ENCODE data around the gene RFXAP.

RFXAP gene

DNA sequence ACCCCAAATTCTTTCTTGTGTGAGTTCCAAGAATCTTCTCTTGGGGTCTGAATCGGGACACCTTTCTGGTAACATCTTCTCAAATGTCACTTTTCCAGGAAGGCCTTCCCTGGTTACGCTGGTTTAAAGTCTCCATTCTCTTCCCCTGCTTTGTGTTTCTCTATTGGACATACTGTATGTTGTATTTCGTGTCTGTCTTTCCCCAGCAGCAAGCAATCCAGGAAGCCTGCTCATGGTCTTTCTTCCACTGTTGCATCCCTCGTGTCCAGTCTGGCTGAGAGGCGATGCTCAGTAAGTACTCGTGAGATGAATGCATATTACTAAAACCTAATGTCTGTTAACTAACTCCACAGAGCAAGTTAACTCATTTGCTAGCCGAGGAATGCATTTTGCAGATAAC lies 43.7 kb downstream of the RFXAP start:
- H3K79me2 ChIP-seq = no peaks in the 10 kb centered on the region
- no peaks in the 10 kb centered on the region for H3K27me3 ChIP-seq (ENCODE audit: control insufficient read depth, insufficient read depth, low read length)
- TF ChIP-seq, protein P1, sequence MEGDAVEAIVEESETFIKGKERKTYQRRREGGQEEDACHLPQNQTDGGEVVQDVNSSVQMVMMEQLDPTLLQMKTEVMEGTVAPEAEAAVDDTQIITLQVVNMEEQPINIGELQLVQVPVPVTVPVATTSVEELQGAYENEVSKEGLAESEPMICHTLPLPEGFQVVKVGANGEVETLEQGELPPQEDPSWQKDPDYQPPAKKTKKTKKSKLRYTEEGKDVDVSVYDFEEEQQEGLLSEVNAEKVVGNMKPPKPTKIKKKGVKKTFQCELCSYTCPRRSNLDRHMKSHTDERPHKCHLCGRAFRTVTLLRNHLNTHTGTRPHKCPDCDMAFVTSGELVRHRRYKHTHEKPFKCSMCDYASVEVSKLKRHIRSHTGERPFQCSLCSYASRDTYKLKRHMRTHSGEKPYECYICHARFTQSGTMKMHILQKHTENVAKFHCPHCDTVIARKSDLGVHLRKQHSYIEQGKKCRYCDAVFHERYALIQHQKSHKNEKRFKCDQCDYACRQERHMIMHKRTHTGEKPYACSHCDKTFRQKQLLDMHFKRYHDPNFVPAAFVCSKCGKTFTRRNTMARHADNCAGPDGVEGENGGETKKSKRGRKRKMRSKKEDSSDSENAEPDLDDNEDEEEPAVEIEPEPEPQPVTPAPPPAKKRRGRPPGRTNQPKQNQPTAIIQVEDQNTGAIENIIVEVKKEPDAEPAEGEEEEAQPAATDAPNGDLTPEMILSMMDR (IDR thresholded peaks at IDR 0.05) = no peak
- no peak overlapping the region for H3K4me3 ChIP-seq (ENCODE audit: low read depth, low read length)
- peak overlapping the region; percentile 19 for H3K27ac ChIP-seq
- no peaks in the 10 kb centered on the region for H3K9me3 ChIP-seq (ENCODE audit: control insufficient read depth, low read length)
- no peaks in the 10 kb centered on the region for H3K4me1 ChIP-seq
- no peaks in the 10 kb centered on the region for H3K36me3 ChIP-seq (ENCODE audit: control insufficient read depth, insufficient read depth, low read length)
- no peak overlapping the region for H3K4me2 ChIP-seq (ENCODE audit: low read length)
- no peak overlapping the region for H3K9ac ChIP-seq
- no peak overlapping the region for H2AFZ ChIP-seq

DNA sequence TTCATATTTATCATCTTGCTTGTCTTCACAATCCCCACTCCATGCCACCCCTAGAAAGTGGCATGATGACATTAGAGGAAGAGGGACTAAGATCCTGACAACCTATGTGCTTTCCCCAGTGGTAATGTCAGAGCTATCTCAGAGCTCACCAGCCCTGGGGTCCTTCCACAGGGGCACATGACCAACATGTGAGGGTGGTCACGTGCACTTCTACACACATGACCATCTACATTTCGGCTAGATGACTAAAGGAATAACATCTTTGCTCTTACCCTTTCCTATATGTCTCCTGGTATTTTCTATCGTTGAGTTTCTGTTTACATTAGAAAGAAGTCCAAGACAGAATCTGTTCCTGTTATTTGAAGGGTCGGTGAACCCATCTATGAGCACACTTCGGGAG lies 46.2 kb downstream of the RFXAP start:
- TF ChIP-seq, protein P1 (IDR thresholded peaks at IDR 0.05) = no peak

DNA sequence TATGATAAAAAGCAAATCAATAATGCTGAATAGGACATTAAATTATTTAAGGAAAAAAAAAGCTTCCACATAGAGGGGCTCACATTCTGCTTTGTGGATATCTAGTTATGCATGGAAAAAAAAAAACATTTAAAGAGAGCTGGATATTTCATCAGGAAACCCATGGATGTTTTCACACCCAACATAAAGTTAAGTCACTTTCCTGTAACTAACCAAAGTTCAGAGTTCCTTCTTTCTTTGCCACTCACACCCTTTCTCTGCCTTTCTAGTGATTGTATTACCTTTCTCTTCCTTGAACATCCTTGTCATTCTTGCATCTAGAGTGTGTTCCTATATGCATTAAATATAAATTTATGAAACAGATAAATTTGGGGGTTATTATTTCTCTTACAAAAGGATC lies 47.2 kb downstream of the RFXAP start:
- no peak overlapping the region for H3K4me3 ChIP-seq (ENCODE audit: low read depth, low read length)
- TF ChIP-seq, protein P1 (IDR thresholded peaks at IDR 0.05) = no peak
- no peak overlapping the region for H3K27ac ChIP-seq
- H3K9ac ChIP-seq = no peak overlapping the region
- no peak overlapping the region for H2AFZ ChIP-seq
- no peak overlapping the region for H3K4me2 ChIP-seq (ENCODE audit: low read length)
- no peaks in the 10 kb centered on the region for H3K36me3 ChIP-seq (ENCODE audit: control insufficient read depth, insufficient read depth, low read length)
- no peaks in the 10 kb centered on the region for H3K9me3 ChIP-seq (ENCODE audit: control insufficient read depth, low read length)
- no peaks in the 10 kb centered on the region for H3K79me2 ChIP-seq
- H3K4me1 ChIP-seq = no peaks in the 10 kb centered on the region
- no peaks in the 10 kb centered on the region for H3K27me3 ChIP-seq (ENCODE audit: control insufficient read depth, insufficient read depth, low read length)

More for the DNA sequence above, 46.2 kb downstream of the RFXAP start:
- no peak overlapping the region for H2AFZ ChIP-seq
- H3K4me1 ChIP-seq = no peaks in the 10 kb centered on the region
- no peaks in the 10 kb centered on the region for H3K36me3 ChIP-seq (ENCODE audit: control insufficient read depth, insufficient read depth, low read length)
- H3K9me3 ChIP-seq (ENCODE audit: control insufficient read depth, low read length) = no peaks in the 10 kb centered on the region
- no peak overlapping the region for H3K27ac ChIP-seq
- H3K9ac ChIP-seq = no peak overlapping the region
- H3K4me3 ChIP-seq (ENCODE audit: low read depth, low read length) = no peak overlapping the region
- no peak overlapping the region for H3K4me2 ChIP-seq (ENCODE audit: low read length)
- no peaks in the 10 kb centered on the region for H3K27me3 ChIP-seq (ENCODE audit: control insufficient read depth, insufficient read depth, low read length)
- H3K79me2 ChIP-seq = no peaks in the 10 kb centered on the region

DNA sequence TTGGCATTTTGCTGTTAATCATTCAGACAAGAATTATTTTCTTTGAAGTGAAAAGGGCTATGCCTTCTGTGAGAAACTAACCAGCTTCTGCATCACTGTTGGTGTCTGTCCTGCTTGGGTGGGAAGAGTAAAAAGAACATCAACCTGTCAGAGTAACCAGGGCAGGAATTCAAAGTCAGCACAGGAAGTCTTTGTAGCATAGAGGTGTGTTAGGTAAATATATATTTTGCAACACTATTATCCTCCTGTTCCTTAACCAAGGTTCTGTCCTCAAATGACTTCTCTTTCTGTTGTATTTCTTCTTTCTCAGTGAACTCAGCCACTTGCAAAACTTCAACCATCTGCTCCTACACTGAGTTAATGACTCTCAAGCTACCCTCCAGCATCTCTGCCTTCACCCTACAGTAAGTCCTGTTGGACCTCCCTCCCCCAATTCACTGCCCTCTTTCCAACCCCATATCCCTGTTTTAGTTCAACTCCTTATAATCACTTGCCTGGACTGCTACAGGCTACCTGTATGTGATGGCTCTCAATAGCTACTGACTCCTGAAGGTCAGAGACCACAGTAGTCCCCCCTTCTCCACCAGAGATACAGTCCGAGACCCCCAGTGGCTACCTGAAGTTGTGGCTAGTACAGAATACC lies 51.1 kb downstream of the RFXAP start:
- H3K9me3 ChIP-seq (ENCODE audit: control insufficient read depth, low read length) = no peaks in the 10 kb centered on the region
- no peaks in the 10 kb centered on the region for H3K36me3 ChIP-seq (ENCODE audit: control insufficient read depth, insufficient read depth, low read length)
- TF ChIP-seq, protein P1 (IDR thresholded peaks at IDR 0.05) = no peak
- no peak overlapping the region for H2AFZ ChIP-seq
- no peak overlapping the region for H3K9ac ChIP-seq
- no peaks in the 10 kb centered on the region for H3K79me2 ChIP-seq
- H3K27ac ChIP-seq = no peak overlapping the region
- H3K4me3 ChIP-seq (ENCODE audit: low read depth, low read length) = no peak overlapping the region
- H3K4me1 ChIP-seq = no peaks in the 10 kb centered on the region
- H3K4me2 ChIP-seq (ENCODE audit: low read length) = peak overlapping the region; percentile 27
- no peaks in the 10 kb centered on the region for H3K27me3 ChIP-seq (ENCODE audit: control insufficient read depth, insufficient read depth, low read length)

DNA sequence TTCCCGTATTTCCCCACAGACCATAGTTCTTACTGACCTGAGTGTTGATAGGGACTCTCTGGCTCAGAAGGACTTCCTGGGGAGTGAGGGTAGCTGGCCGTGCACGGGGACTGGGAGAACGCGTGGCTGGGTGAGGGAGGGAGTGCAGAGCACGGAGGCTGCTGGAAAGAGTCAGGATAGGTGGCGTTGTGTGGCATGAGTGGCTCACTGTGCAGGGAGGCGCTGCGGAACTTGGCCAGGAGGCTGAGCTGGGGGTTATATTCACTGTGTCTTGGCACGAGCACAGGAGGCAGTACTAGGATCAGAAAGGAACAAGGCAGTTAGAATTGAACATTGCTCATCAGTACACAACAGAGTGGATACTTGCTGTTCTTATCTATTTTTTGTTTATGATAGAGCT lies 53.6 kb downstream of the RFXAP start:
- Histone ChIP-seq H3K27me3 (ENCODE audit: control insufficient read depth, insufficient read depth, low read length) (no peaks in the 10 kb centered on the region), H3K9me3 (ENCODE audit: control insufficient read depth, low read length) (no peaks in the 10 kb centered on the region), H3K27ac (no peak overlapping the region), H3K9ac (no peak overlapping the region), H3K4me2 (ENCODE audit: low read length) (no peak overlapping the region), H3K36me3 (ENCODE audit: control insufficient read depth, insufficient read depth, low read length) (no peaks in the 10 kb centered on the region), H3K4me1 (no peaks in the 10 kb centered on the region), H3K4me3 (ENCODE audit: low read depth, low read length) (no peak overlapping the region), H2AFZ (no peak overlapping the region), H3K79me2 (no peaks in the 10 kb centered on the region)
- TF ChIP-seq, protein P1 (IDR thresholded peaks at IDR 0.05) = no peak
